GM19324 (cell line): Measurements from ENCODE around the gene RNF39.
"Not testable (repeated sequence)": the region's sequence is repeated elsewhere in the genome, so short reads cannot be mapped to it uniquely, and the experiment has no call there.

Experiments used
- ATAC-seq: cut with Tn5 transposase; IDR thresholded peaks from one replicate; pipeline ENCODE4 v1.9.1; 2021; ENCODE audit warnings: mild to moderate bottlenecking, moderate library complexity; ENCODE audit not compliant: unreplicated experiment, low FRiP score

The RNF39 gene

DNA sequence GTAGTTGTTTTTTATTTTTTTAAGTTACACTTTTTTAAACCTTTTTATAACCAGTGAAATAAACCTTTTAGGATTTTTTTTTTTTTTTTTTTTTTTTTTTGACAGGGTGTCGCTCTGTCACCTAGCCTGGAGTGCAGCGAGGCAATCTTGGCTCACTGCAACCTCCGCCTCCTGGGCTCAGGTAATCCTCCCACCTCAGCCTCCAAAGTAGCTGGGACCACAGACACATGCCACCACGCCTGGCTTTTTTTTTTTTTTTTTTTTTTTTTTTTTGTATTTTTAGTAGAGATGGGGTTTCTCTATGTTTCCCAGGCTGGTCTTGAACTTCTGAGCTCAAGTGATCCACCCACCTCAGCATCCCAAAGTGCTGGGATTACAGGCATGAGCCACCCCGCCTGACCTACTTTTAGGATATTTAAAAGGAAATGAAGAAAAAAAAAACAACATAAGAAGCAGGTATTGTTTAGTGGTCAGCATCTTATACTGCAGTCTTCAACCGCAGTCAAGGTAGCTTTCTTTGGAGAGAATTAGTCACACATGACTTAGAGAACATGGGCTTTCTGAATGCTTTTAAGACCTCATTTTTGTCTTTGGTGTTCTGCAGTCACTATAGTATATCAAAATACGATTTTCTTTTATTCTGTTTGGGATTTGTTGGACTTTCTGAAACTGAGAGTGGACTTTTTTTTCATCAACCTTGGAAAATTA lies 12.9 kb downstream of the RNF39 start:
- no peak for ATAC-seq

DNA sequence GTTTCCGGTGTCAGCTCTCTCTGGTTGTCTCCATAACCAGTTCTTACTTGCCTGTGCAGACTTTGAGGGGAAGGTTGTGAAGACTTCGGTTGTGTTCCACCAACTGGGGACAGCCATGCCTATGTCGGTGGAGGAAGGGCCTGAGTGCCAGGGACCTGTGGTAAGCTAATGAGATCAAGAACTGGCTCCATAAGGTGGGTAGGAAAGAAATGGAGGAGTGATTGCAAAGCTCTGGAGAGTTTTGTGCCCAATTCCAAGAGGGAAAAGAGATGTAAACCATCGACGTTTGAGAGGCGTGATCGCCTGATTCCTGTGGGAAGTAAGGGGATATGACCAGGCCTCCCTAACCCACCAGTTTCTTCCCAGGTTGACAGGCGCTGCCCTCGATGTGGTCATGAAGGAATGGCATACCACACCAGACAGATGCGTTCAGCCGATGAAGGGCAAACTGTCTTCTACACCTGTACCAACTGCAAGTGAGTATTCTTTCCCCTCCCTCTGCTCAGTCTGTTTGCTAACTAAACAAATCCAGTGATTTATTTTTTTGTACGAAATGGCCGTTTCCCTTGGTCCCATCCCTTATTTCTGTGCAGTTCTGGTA lies 13.6 kb downstream of the RNF39 start:
- ATAC-seq: no peak

DNA sequence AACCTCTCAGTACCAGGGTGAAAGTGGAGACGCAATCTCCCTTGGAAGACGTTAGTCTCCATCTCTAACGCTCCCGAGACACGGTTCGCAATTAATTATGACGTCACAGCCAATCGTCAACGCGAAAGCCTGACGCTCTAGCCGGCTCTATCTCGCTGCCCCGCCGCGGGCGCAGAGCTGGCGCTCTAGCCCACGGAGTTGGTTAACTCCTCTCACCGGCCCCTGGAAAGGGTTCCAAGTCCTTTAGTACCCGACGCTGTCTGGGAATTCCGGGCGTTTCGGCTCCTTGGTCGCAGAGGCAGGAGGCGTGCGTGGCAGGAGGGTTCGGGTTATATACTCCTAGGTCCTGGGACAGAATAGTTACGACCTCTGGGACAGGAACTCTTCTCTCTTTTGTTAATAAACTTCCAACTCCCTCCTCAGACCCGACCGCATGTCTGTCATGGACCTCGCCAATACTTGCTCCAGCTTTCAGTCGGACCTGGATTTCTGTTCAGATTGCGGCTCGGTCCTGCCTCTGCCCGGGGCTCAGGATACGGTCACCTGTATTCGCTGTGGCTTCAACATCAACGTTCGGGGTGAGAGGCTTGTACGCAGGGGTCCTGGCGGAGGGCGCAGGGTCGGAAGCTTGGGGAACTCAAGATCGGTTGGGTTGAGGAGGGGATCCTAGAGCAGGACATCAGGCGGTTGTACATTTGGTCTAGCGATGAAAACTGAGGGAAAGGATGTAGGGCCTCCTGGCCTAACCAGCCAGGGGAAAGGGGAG lies 14.3 kb downstream of the RNF39 start, which contains the start of gene POLR1H:
Gene POLR1H (plus strand): TSS at position 174 of the 766 bp plus-strand sequence. CDS start 260 bp downstream, at position 434.
- ATAC-seq: peak; percentile 89

DNA sequence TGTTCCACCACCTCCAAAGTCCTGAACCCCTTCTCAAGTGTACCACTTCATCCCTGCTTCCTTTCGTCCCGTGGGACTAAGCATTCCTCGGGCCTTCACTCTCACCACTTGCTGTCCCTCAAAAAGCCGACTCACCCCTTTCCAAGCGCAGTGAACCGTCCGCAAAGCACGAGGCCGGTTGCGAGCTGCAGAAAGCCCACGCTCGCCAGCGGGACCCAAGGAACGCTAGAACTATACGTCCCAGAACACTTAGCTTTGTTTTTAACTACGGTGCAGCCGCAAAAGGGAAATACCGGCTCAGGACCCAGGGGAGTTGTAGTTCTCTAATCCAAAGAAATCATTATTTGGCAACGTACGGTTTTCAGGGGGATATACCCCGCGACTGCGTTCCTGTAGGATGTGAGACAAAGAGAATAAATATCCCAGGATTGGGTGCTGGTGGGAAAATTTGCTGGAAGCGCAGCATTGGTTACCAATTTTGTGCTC lies 14.9 kb downstream of the RNF39 start:
- ATAC-seq: no peak

DNA sequence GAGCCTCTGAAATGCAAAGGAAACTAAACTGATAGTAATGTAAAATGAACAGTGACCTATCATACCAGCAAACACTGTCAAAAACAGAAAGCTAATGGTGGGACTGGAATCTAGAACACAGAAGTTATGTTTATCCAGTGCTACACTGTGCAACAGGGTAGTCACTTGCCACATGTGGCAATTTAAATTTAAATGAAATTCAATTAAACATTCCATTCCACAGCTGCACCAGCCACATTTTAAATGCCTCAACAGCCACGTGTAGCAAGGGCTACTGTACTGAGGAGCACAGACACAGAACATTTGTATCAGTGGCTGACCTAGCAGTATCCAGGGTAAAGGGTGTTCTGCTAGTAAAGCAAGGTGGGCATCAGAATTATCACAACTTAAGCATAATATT lies 20.1 kb downstream of the RNF39 start:
- no peak for ATAC-seq

DNA sequence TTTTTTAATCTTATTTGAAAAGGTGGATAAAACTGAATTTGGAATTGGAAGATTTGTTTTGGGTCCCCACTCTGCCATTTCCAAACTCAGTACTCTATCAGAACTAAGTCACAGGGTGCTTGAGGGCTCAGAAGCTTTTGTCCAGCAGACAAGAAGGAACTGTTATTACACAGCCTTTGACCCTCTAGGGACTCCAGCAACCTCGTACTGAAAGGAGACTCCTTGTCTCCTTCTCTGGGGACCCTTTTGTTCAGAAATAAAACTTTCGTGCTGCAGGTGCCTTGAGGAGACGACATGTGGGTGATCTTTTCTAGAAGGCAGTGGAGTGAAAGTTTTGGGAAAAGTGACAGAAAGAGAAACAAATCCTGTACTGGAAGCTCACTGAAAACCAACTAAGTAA lies 21.9 kb downstream of the RNF39 start:
- ATAC-seq: no peak

DNA sequence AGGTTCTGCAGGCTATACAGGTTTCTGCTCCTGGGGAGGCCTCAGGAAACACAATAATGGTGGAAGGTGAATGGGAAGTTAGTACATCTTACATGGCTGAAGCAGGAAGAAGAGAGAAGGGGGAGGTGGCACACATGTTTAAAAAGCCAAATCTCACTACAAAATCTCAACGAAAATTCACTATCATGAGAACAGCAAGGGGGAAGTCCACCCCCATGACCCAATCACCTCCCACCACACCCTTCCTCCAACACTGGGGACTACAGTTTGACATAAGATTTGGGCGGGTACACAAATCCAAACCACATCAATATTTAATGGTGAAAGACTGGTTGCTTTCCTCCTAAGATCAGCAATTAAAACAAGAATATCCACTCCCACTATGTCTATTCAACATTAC lies 28.3 kb downstream of the RNF39 start:
- no peak for ATAC-seq

DNA sequence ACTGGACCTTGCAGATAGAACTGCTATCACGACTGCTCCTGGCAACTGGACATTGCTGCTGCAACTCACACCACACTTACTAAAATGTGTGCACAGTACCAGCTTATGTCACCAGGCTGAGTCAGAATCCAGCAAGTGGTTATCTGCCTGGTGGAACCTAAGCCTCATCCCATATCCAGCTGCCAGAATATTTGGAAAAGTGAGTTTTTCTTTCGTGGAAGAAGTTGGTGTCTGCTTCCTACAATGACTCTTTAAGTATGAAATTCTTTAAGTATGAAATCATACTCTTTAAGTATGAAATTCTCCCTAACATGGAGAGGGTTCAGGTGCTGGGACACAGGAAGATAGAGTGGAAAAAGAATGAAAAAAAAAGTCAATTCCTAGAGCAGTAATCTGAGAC lies 30.9 kb downstream of the RNF39 start:
- no peak for ATAC-seq

DNA sequence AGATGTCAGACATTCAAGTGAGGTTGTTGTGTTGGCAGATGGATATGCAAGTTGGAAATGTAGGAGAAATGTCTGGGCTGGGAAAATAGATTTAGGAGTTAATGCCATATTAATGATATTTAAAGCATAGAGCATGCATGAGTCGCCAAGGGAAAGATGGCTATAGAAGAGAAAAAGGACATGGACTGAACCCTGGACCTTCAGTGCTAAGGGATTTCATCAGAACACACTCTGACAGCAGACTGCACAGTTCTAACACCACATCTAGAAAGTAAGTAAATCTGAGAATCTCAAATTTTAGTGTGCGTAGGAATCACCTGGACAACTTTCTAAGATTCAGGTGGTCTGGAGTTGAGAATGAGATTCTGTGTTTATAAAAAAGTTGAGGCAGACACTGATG lies 31.8 kb downstream of the RNF39 start:
- no peak for ATAC-seq

DNA sequence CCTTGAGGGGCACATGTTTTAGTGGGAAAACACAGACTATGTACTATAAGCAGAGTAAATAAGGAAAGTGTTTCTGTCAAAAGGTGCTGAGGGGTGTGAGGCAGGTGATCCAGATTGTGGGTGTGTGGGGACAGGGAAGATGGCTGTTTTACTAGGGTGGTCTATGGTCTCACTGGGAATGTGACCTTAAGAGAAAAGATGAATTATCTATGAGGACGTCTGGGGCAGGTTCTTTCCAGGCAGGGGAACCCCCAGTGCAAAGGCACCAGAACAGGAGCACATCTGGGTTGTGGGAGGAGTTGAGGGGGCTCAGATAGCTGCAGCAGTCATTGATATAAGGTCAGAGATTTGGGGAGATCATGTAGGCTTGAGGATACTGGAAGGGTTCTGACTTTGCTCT lies 32.7 kb downstream of the RNF39 start:
- ATAC-seq: no peak

DNA sequence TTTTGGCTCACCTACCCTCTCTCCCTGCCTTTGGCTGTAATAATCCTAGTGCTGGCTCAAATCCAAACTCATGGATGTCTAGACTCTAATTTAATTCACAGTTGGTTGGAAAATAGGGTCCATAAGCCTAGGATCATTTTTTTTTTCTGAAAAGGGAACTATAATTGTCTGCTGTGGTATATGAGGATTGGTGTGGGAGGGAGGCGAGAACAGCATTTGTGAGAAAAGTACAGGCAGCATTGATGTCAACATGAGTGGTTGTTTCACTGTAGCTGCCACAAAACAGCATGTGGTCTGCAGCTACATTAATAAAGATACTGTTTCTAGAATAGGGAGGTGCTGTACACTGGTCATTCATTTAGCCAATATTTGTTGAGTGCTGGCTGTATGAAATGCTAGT lies 33.1 kb downstream of the RNF39 start:
- no peak for ATAC-seq

DNA sequence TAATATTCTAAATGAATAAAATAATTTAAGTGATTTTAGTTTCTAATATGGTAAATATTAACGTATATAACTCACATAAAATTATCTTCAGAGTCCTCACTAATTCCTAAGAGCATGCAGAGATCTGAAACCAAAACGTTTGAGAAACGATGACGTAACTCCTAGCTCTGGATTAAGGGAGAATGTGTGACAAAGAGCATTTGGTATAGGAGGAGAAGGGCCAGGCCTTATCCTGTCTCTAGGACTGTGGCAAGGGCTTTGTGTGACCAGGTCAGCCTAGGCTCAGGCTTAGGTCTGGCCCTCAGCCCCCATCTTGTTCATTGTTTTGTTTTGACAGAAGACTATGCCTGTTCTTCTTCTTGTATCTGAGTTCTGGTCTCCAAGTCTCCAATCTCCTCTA lies 33.7 kb downstream of the RNF39 start:
- ATAC-seq: no peak

DNA sequence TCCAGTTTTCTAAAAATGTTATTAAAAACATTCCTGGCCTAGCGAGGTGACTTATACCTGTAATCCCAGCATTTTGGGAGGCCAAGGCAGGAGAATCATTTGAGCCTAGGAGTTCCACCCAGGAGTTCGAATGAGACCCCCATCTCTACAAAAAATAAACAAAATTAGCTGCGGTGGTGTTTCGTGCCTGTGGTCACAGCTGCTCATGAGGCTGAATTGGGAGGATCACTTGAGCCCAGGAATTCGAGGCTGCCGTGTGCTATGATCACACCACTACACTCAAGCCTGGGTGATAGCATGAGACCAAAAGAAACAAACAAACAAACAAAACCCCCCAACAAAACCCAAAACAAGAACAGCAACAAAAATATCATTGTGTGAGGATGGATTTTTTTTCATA lies 34.3 kb downstream of the RNF39 start:
- ATAC-seq: no peak

DNA sequence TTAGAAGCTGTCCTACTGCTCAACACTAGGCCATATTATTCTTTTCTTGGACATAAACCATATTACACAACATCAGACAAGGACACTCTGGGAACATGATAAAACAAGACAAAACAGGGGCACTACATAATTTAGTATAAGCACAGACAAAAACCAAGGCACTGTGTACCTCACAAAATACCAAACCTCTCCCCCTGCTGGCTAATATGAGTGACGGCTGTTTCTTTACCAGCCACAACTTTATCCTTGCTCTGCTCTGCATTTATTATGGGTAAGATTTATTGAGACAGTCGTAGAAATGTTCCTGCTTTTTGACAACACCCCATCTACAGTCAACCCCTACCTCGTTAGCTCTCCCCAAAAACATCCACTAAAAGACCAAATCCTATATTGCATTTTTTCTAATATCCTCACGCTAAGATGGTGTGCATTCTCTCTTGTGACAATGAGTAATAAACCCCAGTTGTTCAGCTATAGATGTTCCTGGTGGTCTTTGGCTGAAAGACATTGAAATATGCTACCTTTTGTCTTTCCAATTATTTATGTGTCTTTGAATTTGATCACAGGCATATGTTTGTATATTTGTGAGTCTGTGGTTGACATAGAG lies 38.3 kb downstream of the RNF39 start:
- no peak for ATAC-seq

DNA sequence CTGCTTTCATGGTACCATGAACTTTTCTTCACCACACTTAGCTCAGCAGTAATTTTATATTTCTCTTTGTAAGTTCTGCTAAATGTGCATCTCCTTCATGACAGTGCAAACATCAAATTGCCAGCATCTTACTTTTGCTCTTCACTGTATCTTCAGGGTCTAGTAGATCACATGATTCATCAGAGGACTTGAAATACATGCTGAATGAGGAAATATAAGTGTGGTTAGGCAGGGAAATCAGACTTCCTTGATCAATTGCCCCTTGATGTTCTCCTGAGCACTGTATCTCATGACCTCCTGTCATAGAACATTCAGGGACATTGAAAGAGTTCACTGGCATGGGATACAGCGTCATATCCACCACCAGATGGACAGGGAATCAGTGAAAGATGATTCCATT lies 39.8 kb downstream of the RNF39 start:
- no peak for ATAC-seq

DNA sequence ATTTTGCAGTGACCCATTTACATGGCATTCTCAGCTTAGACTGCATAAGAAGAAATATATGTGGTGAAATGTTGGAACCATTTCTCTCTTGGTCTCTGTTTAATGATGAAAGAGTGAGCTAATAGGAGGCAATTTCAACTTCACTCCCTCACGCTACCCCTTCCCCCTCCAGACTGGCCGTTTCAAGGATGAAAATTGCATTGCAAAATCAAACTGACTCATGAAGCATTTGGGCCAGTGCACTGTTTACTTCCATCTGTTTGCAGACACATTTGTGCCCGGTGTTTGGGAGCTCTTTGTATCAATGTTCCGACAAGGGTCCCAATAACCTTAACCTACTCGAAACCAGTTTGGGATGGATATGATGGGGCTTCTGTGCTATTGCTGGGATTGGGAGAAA lies 42.1 kb downstream of the RNF39 start:
- not testable (repeated sequence) for ATAC-seq

DNA sequence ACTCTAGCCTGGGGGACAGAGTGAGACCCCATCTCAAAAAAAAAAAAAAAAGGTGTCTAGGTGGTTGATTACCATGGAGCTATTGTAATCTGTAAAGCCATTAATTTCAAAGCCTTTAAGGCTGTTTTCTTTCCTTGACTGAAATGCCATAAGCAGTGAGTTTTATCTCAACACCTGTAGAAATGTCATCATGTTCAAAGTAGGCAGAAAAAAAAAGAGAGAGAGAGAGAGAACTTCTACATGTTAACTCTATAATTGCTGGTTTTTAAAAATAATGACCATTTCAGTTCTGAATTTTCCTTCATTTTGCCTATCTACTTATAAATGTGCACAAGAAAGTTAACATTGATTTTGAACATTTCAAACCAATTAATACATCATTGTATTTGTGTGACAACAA lies 44.2 kb downstream of the RNF39 start:
- ATAC-seq: no peak

DNA sequence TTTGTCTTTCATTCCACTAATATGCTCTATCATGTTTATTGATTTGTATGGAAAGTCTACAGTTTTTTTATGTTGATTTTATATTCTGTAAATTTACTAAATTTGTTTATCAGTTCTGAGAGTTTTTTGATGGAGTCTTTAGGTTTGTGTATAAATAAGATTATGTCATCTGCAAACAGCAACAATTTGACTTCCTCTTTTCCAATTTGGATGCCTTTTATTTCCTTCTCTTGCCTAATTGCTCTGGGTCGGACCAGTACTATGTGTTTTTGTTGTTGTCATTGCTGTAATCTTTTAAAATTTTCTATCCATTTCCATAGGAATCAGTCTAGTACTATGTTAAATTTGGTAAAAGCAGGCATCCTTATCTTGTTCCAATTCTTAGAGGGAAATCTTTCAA lies 46.0 kb downstream of the RNF39 start:
- ATAC-seq: no peak

DNA sequence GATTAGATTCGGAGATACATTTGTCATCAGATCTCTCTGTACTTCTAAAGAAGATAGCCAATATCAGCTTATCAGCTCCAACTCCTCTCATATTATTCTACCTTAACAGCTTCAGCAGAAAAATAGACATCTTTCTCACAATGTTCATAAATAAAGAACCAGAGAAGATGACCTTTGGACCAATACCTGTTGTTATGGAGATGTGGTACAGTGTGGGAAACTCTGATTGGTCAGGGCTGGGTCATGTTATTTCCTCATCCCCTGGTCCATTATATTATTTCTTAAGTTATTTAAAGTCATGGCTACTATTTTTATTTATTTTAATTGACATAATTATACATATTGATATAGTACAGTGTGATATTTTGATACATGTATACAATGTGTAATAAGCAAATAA lies 50.4 kb downstream of the RNF39 start:
- ATAC-seq: no peak

DNA sequence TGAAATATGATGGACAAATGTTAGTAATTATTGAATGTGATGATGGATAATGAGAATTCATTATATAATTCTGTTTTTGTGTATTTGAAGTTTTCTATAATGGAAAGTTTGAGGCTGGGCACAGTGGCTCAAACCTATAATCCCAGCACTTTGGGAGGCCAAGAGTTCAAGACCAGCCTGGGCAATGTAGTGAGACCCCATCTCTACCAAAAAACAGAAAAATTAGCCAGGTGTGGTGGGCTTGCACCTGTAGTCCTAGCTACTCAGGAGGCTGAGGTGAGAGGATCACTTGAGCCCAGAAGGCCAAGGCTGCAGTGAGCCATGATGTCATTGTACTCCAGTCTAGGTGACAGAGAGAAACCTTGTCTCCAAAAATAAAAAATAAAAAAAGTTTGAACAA lies 52.9 kb downstream of the RNF39 start:
- not testable (repeated sequence) for ATAC-seq

DNA sequence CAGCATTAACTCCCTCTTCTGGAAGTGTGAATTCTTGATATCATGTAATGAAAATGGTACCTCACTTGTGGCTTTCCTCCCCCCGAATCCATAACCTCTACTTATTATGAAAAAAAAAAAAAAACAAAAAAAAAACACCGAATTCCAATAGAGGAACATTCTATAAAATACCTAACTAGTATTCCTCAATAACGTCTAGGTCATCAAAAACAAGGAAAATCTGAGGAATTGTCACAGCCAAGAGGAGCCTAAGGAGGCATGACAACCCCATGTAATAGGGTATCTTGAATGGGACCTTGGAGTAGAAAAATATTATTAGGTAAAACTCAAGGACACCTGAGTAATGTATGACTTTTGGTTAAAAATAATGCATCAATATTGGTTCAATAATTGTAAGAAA lies 53.4 kb downstream of the RNF39 start:
- ATAC-seq: no peak
